GM19324 (cell line): Measurements from ENCODE around the gene ZNF892.
"Not testable (repeated sequence)": the region's sequence is repeated elsewhere in the genome, so short reads cannot be mapped to it uniquely, and the experiment has no call there.

ENCODE experiments used
- ATAC-seq: cut with Tn5 transposase; IDR thresholded peaks from one replicate; pipeline ENCODE4 v1.9.1; 2021; ENCODE audit warnings: mild to moderate bottlenecking, moderate library complexity; ENCODE audit not compliant: unreplicated experiment, low FRiP score

Gene ZNF892

DNA sequence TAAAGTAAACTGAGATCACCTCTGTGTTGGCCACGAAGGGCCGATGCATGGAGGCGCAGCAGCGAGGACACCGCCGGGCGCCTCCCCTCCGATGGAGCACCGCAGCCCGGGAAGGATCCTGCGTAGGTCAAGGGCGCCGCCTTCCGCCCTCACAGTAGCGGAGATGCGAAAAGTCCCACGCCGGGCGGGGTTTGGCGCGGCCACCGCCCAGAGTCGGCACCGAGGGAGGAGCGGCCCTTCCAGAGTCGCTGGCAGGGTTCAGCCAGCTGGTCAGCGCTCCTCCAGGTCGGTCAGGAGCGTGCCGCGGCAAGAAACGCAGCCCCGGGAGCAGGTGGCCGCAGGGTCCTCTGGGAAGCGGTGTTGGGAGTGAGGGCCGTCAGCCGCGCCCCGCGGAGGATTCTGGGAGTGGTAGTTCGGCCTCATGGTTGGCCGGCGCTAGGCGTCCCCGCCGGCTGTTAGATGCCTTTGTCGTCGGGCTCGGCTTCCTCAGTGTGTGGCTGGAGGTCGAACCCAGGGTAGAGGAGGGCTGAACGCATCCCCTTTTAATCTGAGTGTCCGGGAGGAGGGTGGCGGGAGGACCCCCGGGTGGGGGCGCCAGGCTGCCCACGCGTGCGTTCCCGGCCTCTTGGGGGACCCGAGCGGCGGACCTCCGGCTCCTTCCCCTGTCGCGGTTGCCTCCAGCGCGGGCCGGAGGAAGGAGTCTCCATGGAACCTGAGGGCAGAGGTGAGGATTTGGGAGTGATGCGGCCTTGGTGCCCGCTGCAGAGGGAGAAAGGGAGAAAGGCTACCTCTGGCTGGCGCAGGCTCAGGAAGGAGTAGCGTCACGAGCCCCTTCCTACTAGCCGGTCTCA is at the start of gene ZNF892:
ZNF892 (plus strand) TSS at position 411 of the 851 bp plus-strand sequence; CDS start at position 706, 295 bp downstream.
- peak; percentile 98 for ATAC-seq

DNA sequence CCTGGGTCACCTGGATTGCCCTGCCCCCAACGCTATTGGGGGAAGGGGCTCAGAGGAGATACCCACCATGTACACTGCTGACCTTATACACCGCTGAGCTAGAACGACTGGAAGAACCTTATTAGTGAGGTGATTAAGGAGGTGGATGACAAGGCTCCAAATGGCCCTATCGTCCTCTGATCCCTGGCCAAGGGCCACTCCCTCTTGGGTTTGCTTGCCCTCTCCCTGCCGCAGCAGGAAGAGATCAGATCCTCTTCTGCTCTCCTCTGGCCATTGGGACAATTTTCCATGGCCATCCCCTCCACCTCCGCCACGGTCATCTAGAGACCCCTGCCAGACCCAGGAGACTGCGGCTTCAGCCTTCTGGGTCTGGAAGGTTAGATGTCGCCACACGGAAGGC is 48.9 kb upstream of the ZNF892 start:
- ATAC-seq, result no peak

DNA sequence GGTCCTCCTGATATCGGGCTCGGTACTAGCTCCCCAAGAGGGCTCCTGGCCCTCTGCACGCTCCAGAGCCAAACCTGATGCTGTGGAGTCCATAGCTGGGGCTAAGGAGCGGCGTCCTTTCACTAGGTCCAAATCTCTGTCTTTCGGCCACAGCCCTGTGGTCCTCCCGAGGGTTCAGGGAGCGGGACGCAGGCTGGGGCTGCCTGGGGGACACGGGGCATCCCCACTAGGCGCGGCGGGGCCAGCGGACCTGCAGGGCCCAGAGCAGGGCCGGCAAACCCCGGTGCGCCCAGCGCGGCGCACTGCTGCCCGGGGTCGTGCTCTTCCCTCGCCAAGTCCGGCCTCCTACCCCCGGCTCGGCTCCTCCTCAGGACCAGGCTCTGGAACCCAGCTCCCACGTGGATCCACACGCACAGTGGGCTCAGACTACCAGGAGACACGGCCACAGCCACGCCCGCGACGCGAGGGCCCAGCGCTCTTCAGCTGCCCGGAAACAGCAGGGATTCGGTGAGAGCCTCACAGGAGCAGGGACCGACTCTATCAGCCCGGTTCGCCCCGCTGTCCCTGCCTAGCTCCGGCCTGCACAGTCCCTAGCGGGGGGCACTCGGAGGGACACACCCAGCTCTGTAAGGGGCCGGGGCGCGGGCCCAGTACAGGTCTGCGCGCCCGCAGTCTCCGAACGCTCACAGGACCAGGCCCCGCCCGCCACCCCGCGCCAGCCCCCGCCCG is 48.3 kb upstream of the ZNF892 start:
- ATAC-seq, result peak; percentile 44

DNA sequence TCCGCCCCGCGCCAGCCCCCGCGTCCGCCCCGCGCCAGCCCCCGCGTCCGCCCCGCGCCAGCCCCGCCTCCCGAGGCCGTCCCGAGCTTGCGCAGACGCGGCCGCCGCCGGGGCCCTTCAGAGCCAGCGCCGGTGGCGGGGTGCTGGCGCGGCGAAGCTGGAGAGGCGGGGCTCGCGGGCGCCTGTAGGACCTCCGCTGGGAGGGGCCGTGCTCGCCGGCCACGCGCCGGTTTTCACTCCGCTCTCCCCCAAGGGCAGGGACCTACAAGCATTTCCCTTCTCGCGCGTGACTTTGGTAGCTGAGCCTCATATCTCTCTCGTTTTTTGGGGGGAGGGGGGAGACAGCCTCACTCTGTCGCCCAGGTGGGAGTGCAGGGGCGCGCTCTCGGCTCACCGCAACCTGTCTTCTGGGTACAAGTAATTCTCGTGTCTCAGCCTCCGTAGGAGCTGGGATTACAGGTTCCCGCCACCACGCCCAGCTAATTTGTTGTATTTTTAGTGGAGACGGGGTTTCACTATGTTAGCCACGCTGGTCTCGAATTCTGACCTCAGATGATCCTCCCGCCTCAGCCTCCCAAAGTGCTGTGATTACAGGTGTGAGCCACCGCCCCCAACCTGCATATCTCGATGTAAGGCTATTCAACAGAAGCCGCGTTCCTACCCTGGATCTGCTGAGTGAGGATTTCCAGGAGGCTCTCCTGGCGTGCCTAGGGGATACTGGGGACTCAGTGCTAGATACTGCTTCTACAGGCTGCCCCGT is 47.5 kb upstream of the ZNF892 start, which contains the start of gene ZNF514:
ZNF514 (minus strand) TSS at position 159 of the 760 bp plus-strand sequence. CDS start 6,595 bp downstream, outside the sequence.
- peak; percentile 94 for ATAC-seq

DNA sequence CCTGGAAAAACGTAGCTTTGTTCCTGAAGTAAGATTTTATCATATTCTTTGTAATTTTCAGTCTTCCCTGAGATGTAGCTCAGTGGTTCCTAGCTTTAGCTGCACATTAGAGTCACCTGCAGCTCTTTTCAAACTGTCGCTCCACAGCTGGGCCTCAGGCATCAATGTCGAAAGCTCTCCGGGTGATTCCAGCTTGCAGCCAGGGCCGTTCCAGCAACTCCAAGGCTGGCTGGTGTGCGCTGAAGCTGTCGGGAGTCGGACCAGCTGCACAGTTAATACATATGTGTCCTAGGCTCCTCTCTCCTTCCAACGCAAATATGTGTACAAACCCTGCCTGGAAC is 42.3 kb upstream of the ZNF892 start:
- peak; percentile 12 for ATAC-seq

DNA sequence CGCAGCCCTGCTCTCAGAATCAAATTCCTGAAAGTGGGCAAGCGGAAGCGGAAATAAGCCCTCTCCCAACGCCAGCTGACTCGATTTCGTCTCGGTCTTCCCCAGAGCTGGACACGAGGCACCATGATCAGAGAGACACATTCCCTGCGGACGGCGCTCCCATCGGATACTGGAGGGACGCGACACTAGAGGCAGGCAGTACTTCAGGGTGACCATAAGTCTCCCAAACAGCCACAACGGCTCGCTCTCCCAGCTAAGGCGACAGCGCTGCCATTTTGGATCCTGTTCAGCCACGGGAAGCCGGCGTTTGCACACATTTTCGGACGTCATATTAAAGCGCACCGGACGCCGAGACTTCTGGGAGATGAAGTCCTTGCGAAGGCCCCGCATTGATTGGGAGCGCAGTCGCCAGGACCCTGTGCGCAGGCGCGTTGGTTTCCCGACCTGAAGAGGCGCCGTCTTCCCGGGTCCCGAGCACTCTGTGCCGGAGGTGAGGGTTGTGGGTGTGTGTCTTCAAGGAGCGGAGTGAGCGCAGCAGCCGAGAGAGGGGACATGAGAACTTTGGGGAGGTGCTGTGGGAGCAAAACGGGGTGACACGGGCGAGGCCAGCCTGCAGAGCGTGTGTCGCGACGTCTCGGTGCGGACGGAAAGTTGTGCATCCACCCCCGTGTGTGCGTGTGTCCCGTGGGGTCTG is 41.8 kb upstream of the ZNF892 start, which contains the start of gene ZNF2:
ZNF2 (plus strand) TSS at position 439 of the 694 bp plus-strand sequence. CDS start 10,418 bp downstream, outside the sequence.
- peak; percentile 96 for ATAC-seq

DNA sequence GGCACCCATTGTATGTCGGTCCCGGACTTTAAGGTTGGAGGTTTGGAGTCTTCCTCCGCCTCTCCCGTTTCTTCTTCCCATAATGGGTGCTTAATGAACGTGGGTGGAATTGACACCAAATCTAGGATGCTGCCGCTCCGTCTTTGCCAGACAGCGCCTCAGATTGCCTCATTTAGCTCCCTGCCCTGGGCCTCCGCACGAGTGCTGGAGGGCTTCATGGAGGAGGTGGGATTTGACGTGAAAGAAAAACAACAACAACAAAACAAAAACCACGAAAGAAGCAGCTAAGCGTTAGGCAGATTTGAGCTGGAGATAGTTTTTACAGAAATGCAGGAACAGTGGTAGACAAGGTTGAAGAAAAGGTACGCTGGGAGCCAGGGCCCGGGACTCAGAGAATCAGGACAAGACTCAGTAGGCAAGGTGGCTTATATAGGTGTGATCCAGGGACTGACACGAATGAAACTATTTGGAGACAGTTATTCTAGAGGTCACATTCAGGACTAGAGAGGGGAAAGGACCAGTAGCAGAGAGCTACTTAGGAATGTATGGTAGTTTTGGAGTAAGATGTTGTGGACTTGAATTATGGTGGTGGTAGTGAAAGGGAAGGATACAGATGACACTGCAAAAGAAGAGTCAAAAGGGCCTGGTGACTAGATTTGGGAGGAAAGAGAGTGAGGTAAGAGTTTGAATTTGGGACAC is 41.1 kb upstream of the ZNF892 start:
- ATAC-seq, result peak; percentile 11

DNA sequence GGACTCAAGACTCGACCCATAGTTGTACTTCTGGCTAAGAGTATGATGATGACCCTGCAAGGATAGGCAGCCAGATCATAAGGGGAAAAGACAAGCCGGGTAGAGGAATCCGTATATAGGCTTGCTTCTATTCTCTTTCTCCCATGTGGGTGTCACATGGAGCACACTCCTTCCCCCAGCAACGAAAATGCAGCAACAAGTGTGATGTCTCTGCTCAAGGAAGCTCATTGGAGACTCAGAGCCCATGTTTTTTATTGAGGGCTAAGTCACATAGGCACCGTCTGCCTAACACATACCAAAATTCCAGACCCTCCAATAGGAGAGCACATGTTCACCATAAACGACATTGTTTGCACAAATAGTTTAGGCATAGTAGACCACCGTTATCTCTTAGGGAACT is 35.4 kb upstream of the ZNF892 start:
- no peak for ATAC-seq

DNA sequence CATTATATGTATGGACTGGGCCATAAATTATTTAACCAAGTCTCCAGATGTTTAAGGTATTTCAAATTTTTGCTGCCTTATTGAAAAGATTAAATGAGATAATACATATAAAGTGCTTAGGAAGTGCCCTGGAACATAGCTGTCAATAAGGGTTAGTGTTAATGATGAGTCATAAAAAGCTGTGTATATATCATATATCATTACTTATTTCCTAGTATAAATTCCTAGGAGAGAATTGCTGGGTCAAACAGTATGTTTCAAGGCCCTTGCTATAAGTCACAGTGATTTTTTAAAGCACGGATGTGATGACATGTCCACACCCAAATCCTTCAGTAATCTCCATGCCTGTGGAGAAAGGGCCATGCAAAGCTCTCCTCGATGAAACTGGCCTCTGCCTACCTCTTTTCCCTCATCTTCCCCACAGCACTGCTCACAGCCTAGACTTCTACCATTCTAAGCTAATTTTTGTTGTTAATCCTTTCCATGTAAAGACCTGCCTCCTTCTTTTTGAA is 33.2 kb upstream of the ZNF892 start:
- ATAC-seq, result no peak

DNA sequence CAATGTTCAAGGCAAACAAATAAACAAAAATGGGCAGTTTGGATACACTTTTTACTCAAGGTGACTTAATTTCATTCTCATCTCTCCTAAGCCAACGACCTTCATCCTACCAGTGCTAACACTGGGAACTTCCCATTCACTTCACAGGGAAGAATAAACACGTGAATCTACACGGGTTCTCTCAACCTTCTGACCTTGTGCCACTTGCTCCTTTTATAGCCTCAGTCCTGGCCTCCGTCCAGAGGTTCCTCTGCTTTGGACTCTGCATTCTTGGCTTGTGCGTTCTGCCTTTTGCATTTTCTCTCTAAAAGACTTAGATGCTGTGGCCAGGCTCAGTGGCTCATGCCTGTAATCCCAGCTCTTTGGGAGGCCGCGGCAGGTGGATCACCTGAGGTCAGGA is 27.9 kb upstream of the ZNF892 start:
- no peak for ATAC-seq

DNA sequence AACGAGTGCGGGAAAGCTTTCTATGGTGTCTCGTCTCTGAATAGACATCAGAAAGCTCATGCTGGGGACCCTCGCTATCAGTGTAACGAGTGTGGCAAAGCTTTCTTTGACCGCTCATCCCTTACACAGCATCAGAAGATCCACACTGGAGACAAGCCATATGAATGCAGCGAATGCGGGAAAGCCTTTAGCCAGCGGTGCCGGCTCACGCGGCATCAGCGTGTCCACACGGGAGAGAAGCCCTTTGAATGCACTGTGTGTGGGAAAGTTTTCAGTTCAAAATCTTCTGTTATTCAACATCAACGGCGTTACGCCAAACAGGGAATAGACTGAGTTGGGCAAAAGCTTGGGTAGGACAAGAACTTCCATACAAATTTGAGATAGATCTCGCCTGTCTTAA is 25.5 kb upstream of the ZNF892 start:
- no peak for ATAC-seq

DNA sequence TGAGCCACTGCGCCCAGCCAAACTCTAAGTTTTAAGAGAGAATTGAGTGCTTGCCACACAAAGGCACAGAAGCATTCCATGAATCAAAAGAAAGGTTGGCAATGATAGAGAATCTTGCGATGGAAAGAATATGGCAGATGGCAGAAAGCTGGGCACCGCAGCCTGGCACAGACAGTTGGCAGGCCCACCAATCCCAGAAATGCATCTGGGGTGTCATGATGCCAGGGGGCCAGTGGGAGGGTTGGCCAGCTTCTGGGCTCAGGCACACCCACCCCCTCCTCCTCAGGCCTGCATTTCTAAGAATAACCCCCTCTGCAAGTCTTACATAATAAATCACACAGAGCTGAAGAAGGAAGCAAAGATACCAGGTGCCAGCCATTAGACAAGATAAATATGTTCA is 22.1 kb upstream of the ZNF892 start:
- ATAC-seq, result no peak

DNA sequence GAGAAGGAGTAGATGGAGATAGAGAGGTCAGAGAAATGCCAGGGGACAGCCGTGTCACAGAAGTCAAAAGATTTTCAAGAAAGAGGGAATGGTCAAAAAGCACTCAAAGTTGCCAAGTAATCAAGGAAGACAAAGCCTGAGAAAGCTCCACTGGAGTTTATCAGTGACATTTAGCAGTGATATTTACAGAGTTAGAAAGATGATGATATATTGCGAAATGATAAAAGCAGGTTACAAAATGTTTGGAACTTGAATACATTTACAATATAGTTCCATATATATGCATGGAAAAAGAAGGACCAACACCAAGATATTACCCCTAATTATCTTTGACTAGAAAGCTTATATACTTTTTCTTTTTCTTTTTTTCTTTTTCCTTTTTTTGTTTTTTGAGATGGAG is 21.3 kb upstream of the ZNF892 start:
- no peak for ATAC-seq

DNA sequence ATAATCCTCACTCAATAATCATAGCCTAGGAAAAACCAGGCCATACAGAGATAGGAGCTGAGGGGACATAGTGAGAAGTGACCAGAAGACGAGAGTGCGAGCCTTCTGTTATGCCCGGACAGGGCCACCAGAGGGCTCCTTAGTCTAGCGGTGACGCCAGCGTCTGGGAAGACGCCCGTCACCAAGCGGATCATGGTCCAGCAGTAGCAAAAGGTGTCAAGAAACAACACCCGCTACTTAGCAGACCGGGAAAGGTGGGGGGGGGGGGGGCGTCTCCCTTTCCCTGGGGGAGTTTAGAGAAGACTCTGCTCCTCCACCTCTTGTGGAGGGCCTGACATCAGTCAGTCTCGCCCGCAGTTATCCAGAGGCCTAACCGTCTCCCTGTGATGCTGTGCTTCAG is 14.4 kb upstream of the ZNF892 start:
- ATAC-seq, result not testable (repeated sequence)

DNA sequence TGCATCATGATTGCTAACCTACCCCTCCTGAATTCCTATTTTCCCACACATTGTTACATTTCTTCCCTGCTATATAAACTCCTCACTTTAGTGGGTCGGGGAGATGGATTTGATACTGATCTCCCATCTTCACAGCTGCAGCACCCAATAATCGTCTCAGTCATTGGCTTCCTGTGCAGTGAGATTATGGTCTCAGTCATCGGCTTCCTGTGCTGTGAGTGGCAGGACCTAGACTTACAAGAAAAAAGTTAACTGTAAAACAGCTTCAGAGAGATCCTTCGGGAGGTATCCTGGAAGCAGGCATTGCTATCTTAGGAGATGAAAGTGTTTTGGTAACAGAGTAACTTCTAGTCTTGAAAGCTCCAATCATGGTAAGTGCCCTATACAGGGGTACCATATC is 3.4 kb upstream of the ZNF892 start:
- no peak for ATAC-seq

DNA sequence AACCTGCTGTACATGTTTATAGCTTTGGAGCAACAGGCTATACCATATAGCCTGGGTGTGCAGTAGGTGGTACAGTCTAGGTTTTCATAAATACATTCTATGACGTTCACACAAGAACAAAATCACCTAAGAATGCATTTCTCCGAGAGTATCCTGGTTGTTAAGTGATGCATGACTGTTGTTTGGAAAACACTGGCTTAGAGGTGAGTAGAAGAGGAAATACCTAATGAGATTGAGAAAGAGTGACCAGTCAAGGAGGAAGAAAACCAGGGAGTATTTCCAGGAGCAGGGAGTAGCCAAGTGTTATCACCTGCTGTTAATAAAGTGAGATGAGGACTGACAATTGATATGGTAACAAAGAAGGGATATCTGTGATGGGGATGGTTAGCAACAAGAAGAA is 2.9 kb upstream of the ZNF892 start:
- ATAC-seq, result no peak

DNA sequence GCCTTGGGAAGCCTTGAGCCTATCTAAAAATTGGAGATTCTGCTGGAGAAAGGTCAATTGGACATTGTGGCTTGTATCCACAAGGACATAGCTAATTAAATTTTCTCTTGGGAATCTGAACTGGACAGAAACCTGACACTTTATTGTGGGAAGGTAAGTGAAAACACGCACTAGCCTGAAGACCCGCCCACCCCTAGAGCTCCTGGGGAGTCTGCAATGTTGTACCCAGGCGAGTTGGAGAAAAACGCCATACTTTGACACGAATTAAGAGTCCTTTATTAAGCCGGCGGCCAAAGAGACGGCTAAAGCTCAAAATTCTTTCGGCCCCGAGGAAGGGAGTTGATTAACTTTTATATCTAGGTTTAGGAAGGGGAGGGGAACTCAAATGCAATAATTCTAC is 1.2 kb upstream of the ZNF892 start:
- no peak for ATAC-seq

DNA sequence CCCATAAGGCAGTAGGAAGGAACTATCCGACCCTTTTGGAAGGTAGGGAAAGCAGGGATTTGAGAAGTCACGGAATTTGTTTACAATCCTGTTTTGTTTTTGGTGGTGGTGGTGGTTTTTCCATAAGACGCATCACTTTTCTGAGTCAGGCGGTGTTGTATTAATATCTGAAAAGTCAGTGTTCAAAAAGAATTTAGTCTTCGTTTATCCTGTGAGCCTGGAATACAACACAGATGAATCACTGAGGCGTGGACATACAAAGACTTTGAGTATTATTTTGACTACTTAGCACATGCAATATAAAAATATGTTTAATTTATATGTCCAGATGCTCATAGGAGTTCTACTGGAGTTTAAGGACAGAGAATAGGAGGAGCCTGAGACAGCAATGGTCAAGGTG is 785 bp downstream of the ZNF892 start:
- no peak for ATAC-seq

DNA sequence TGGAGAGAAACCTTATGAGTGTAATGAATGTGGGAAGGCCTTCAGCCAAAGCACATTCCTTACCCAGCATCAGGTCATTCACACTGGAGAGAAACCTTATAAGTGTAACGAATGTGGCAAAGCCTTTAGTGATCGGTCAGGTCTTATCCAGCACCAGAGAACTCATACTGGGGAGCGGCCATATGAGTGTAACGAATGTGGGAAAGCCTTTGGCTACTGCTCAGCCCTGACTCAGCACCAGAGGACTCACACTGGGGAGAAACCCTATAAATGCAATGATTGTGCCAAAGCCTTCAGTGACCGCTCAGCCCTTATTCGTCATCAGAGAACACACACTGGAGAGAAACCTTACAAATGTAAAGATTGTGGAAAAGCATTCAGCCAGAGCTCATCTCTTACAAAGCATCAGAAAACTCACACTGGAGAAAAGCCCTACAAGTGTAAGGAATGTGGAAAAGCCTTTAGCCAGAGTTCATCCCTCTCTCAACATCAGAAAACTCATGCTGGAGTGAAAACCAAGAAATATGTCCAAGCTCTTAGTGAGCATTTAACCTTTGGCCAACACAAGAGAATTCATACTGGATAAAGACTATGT is 7.8 kb downstream of the ZNF892 start:
- ATAC-seq, result no peak
